Osteoblast (primary cell): ENCODE data around the gene PELO. TPM values are rescaled to one million over a fixed set of nuclear protein-coding genes. Genes with fewer than 3 reads are reported as not detected.

ENCODE experiments used
- DNase-seq: peaks from one replicate; pipeline ENCODE4 v3.0.0; 2011; ENCODE audit warnings: low spot score, mixed read lengths; ENCODE audit not compliant: insufficient read length; ENCODE audit errors: missing footprints
- H2AFZ ChIP-seq: 2 replicates; pipeline ENCODE4 v1.6.0; 2011; ENCODE audit warnings: mild to moderate bottlenecking, low read length
- H3K27ac ChIP-seq: 2 replicates; pipeline ENCODE4 v1.5.1; 2011; ENCODE audit warnings: mild to moderate bottlenecking, low read depth, low read length, moderate library complexity
- H3K27me3 ChIP-seq: 2 replicates; pipeline ENCODE4 v1.6.0; 2012; ENCODE audit warnings: mild to moderate bottlenecking, control low read depth, inconsistent platforms, low read length, moderate library complexity; ENCODE audit not compliant: insufficient read depth
- H3K36me3 ChIP-seq: 2 replicates; pipeline ENCODE4 v1.5.1; 2011; ENCODE audit warnings: mild to moderate bottlenecking, low read length, control low read depth, moderate library complexity; ENCODE audit not compliant: insufficient read depth
- H3K4me1 ChIP-seq: 2 replicates; pipeline ENCODE4 v1.5.1; 2011; ENCODE audit warnings: mild to moderate bottlenecking, low read length, control low read depth, moderate library complexity; ENCODE audit not compliant: insufficient read depth
- H3K4me2 ChIP-seq: 2 replicates; pipeline ENCODE4 v1.6.0; 2011; ENCODE audit warnings: mild to moderate bottlenecking, low read length; ENCODE audit not compliant: insufficient read depth
- H3K4me3 ChIP-seq: fragments of 200-600 bp; sonication (generic); 3 replicates; pipeline ENCODE4 v1.5.1; 2012; ENCODE audit warnings: mild to moderate bottlenecking, low read length, inconsistent platforms; ENCODE audit not compliant: insufficient read depth
- H3K79me2 ChIP-seq: 2 replicates; pipeline ENCODE4 v1.6.0; 2012; ENCODE audit warnings: mild to moderate bottlenecking, low read length, control low read depth, inconsistent platforms; ENCODE audit not compliant: insufficient read depth
- H3K9me3 ChIP-seq: 2 replicates; pipeline ENCODE4 v1.5.1; 2011; ENCODE audit warnings: low read depth, low read length, control low read depth
- H4K20me1 ChIP-seq: 2 replicates; pipeline ENCODE4 v1.6.0; 2012; ENCODE audit warnings: mild to moderate bottlenecking, low read length, control low read depth; ENCODE audit not compliant: insufficient read depth
- total RNA-seq: library from RNA; depleted of rRNA; stranded (reverse); fragments of >200 nt; gene quantifications from 2 replicates; pipeline ENCODE4 v1.2.3, GENCODE V29; 2012
- TF ChIP-seq, protein P1 (sequence below): IDR thresholded peaks from 2 replicates; pipeline ENCODE4 v1.5.1; 2011; ENCODE audit warnings: mild to moderate bottlenecking, low read depth, low read length, moderate library complexity; ENCODE audit errors: extremely low read depth

The PELO gene
- total RNA-seq, 1 donor, result 21.4 TPM

GRCh38 chr5:52776116-52776515 is 11.6 kb upstream of the PELO start:
- Histone ChIP-seq H3K4me3 (no peak overlapping the region), H3K79me2 (no peaks in the 10 kb centered on the region), H3K4me2 (no peak overlapping the region), H4K20me1 (no peaks in the 10 kb centered on the region), H3K36me3 (no peaks in the 10 kb centered on the region), H2AFZ (no peak overlapping the region), H3K27ac (no peak overlapping the region), H3K27me3 (peaks cover 5% of the 10 kb centered on the region), H3K9me3 (no peaks in the 10 kb centered on the region), H3K4me1 (no peaks in the 10 kb centered on the region)
- TF ChIP-seq, protein P1, sequence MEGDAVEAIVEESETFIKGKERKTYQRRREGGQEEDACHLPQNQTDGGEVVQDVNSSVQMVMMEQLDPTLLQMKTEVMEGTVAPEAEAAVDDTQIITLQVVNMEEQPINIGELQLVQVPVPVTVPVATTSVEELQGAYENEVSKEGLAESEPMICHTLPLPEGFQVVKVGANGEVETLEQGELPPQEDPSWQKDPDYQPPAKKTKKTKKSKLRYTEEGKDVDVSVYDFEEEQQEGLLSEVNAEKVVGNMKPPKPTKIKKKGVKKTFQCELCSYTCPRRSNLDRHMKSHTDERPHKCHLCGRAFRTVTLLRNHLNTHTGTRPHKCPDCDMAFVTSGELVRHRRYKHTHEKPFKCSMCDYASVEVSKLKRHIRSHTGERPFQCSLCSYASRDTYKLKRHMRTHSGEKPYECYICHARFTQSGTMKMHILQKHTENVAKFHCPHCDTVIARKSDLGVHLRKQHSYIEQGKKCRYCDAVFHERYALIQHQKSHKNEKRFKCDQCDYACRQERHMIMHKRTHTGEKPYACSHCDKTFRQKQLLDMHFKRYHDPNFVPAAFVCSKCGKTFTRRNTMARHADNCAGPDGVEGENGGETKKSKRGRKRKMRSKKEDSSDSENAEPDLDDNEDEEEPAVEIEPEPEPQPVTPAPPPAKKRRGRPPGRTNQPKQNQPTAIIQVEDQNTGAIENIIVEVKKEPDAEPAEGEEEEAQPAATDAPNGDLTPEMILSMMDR, result no peak
- no peak for DNase-seq

DNA sequence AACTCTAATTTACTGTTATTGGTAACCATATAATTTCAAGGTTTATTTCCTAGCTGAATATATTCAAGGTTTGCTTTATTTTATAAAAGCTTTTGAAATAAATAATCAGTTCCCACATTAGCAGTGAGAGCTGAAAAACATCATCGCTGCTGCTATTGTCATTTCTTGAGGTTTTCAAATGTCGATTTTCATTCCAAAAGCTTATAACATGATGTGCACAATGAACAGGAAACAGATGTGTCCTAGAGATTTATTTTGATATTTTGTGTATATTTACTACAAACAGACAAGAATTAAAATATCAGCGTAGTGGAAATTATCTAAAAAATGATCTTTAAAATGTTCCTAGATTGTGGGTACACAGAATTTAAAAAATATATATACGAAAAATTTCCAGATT is 10.5 kb upstream of the PELO start:
- H2AFZ ChIP-seq, result no peak overlapping the region
- DNase-seq, result no peak
- no peak overlapping the region for H3K27ac ChIP-seq

DNA sequence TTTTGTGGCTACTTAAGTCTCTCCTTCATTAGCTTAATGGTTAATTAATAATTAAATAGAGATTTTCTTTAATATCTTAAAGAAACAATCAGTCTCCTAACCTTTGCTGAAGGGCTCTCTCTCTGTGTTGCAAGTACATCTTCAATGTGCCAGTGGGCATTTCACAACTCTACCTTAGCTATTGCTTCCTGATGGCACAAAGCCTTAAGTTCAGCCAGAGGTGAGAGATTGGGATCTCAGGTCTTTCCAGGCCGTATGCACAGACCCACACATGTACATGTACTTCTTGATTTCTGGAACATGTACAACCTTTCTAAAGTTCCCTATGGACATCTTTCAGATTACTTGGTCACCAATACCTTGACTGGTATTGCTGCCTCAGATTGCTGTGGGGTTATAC is 8.9 kb upstream of the PELO start:
- Histone ChIP-seq H3K27ac (no peak overlapping the region), H3K36me3 (no peaks in the 10 kb centered on the region), H3K9me3 (no peaks in the 10 kb centered on the region), H3K79me2 (no peaks in the 10 kb centered on the region), H3K4me3 (no peak overlapping the region), H3K4me2 (no peak overlapping the region), H3K27me3 (peaks cover 5% of the 10 kb centered on the region), H3K4me1 (peaks cover 9% of the 10 kb centered on the region), H2AFZ (no peak overlapping the region), H4K20me1 (no peaks in the 10 kb centered on the region)
- no peak for DNase-seq
- TF ChIP-seq, protein P1, result no peak

More for the DNA sequence above, 10.5 kb upstream of the PELO start:
- H3K9me3 ChIP-seq, result no peaks in the 10 kb centered on the region
- no peak overlapping the region for H3K4me3 ChIP-seq
- no peaks in the 10 kb centered on the region for H3K36me3 ChIP-seq
- H3K27me3 ChIP-seq, result peaks cover 5% of the 10 kb centered on the region
- H3K4me2 ChIP-seq, result no peak overlapping the region
- H3K79me2 ChIP-seq, result no peaks in the 10 kb centered on the region
- TF ChIP-seq, protein P1, result no peak
- no peaks in the 10 kb centered on the region for H4K20me1 ChIP-seq
- H3K4me1 ChIP-seq, result no peaks in the 10 kb centered on the region

DNA sequence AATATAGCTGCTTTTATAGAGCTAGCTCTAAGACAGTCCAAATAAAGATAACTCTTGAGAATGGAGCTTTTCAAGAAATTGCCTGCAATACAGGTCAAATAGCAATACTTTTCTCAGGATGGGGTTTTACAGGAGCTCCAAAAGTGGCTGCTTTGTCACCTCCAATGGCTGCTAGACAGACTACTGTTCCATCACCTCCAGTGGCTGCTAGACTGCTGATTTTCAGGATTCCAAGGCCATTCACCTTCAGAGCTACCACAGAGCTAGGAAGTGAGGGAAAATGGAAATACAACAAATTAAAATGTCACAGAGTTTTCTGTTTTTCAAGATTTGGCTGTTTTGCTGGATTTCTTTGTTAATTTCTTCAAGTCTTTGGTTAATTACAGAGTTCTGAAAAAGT is 8.5 kb upstream of the PELO start:
- no peak for DNase-seq
- TF ChIP-seq, protein P1, result no peak
- peaks cover 11% of the 10 kb centered on the region for H3K4me1 ChIP-seq

More for the DNA sequence above, 8.5 kb upstream of the PELO start:
- Histone ChIP-seq H2AFZ (no peak overlapping the region), H3K27ac (no peak overlapping the region), H3K9me3 (no peaks in the 10 kb centered on the region), H4K20me1 (no peaks in the 10 kb centered on the region), H3K27me3 (peaks cover 3% of the 10 kb centered on the region), H3K36me3 (no peaks in the 10 kb centered on the region), H3K4me2 (no peak overlapping the region), H3K79me2 (no peaks in the 10 kb centered on the region), H3K4me3 (no peak overlapping the region)
